GM03348 (cell line): ENCODE measurements around the gene FEM1B.

Experiments used
- DNase-seq: peaks from one replicate; pipeline ENCODE4 v3.0.0; 2012; ENCODE audit warnings: low spot score

The FEM1B gene

DNA sequence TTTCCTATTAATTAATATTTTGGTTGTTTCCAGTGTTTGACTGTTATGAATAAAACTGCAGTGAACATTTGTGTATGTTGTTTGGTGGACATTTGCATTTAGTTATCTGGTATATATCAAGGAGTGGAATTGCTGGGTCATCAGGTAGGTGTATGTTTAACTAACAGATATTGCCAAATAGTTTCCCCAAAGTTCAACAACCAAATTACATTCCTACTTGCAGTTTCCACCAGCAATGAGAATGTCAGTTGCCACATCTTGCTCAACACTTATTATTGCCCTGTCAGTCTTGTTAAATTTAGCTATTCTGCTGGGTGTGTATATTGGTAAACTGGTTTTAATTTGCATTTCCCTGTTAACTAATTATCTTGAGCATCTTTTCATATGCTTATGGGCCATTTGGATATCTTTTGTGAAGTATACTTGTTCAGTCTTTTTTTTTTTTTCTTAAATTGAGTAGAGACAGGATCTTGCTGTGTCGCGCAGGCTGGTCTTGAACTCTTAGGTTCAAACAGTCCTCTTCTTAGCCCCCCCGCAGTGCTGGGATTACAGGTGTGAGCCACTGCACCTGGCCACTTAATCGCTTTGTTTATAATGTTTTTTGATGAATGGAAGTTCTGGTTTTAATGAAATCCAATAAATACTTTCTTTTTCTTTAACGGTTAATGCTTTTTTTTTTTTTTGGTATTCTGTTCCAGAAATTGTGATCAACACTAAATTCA, 7.9 kb downstream of the FEM1B start:
- no peak for DNase-seq

DNA sequence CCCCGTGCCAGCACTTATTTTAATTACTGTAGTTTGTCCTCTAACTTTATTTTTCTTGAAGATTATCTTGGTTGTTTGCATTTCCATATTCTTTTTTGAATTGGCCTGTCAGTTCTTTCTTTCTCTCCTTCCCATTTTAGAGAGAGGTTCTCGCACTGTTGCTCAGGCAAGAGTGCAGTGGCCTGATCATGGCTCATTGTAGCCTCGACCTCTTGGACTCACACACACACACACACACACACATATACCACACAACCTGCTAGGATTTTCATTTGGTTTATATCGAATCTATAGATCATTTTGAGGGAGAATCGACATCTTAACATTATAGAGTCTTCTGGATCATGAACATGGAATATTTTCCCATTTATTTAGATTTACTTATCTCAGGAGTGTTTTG, 8.7 kb downstream of the FEM1B start:
- DNase-seq = no peak

DNA sequence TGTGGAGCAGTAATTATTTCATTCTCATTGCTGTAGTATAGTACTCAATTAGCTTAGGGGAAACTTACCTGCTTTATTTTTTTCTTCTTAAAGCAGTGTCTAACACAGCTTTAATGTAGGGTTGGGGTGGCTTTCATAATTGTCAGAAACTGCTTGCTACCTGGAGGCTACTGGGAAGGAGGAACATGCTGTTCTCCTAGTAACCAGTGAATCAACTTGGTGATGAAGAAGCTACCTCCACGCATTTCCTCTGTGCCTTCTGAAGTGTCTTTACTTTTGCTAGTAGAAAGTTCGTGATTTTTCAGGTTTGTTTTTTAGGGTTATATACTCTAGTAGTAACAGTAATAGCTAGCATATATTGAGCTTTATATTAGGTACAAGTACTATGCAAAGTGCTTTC, 11.5 kb downstream of the FEM1B start:
- DNase-seq = no peak

DNA sequence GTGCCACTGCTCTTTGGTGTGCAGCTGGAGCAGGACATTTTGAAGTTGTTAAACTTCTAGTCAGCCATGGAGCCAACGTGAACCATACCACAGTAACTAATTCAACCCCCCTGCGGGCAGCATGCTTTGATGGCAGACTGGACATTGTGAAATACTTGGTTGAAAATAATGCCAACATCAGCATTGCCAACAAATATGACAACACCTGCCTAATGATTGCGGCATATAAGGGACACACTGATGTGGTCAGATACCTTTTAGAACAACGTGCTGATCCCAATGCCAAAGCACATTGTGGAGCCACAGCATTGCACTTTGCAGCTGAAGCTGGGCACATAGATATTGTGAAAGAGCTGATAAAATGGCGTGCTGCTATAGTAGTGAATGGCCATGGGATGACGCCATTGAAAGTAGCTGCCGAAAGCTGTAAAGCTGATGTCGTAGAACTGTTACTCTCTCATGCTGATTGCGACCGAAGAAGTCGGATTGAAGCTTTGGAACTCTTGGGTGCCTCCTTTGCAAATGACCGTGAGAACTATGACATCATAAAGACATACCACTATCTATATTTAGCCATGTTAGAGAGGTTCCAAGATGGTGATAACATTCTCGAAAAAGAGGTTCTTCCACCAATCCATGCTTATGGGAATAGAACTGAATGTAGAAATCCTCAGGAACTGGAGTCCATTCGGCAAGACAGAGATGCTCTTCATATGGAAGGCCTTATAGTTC, 12.2 kb downstream of the FEM1B start:
- no peak for DNase-seq

DNA sequence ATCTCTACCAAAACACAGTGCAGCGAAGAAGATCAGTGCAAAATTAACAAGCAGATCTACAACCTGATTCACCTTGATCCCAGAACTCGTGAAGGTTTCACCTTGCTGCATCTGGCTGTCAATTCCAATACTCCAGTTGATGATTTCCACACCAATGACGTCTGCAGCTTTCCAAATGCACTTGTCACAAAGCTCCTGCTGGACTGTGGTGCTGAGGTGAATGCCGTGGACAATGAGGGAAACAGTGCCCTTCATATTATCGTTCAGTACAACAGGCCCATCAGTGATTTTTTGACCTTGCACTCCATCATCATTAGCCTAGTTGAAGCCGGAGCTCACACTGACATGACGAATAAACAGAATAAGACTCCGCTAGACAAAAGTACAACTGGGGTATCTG, 13.2 kb downstream of the FEM1B start:
- no peak for DNase-seq

DNA sequence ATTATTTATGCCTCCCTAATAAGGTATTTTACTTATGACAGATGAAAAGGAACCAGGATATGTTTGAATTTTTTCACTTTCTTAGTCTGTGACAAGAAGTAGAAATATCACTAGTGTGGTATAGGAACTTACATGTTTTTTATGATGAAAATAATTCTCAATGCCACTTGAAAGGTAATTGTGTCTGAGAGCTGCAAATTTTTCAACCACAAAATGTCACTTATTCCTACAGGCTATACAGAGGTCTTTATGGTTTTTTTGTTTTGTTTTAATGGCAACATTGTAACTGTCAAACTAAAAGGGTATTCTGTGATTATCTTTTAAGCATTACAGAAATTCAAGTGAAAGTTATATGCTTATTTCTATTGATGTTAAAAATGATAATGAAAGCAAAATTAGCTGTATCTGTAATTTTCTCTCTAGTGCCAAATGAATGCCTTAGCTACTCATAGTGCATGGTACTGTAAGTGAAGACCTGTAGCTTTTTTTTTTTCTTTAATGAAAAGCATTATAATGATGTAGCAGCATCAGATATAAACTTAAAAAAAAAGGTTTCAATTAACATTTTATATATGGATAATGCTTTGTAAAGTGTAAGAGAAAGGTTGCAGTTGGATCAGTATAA, 14.7 kb downstream of the FEM1B start:
- no peak for DNase-seq

DNA sequence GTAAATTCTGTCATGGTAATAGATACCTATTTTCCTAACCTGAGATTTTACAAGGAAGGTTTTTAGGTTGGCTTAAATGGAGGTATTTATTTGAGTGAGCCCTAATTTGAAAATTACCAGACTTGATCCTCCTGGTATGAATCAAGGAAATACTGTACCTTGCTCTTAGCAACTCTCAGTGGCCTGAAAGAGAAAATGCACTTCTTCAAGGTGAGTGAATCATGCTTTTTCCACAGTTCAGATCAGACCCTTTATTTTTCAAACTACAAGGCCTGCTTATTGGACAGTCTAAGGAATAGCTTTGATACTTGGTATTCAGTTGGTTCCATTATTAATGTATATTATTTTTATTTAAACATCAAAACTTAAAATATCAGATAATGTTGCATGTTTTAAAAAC, 15.4 kb downstream of the FEM1B start:
- no peak for DNase-seq

DNA sequence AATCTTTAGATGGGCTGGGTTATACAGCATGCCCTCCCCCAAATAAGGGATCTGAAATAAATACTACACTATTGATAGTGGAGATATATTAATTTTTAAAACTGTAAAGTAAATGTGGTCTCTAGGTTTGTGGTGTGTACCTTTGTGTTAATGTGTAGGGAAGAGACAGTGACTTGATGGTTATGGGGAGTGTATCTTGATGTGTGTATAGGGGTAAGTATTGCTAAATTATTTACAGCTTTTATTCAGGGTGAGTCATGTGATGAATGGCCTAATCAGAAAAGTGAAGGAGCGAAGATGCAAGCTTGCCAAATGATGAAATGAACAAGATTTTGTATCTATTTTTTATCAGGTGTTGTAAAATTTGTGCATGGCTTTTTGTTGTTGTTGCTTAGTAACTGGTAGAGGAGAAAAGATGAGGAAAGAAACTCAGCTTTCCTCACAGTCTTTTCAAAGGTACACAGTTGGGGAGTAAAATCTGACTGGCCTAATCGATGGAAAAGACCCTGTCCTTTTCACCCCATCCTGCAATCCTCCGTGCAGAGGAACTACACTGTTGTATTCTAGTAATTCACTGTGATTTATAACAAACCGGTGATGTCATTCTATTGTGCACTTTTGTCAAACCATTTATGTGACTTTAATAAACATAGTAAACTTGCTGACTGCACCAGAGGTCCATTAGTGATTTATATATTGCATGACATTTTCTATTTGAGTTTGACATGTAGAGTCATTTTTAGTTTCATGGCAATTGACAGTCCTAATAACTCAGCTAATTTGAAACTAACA, 17.7 kb downstream of the FEM1B start:
- no peak for DNase-seq

DNA sequence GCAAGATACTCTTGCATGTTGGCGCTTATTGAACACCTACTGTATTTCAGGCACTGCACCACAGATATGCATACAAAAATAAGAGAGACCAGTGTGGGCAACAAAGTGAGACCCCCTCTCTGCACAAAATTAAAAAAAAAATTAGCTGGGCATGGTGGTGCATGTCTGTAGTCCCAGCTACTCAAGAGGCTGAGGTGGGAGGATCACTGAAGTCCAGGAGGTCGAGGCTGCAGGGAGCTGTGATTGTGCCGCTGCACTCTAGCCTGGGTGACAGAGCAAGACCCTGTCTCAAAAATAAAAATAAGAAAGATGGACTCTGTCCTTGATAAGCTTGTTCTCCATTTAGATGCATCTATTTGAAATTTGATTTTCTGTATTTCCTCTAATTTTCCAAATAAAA, 20.8 kb downstream of the FEM1B start:
- no peak for DNase-seq

DNA sequence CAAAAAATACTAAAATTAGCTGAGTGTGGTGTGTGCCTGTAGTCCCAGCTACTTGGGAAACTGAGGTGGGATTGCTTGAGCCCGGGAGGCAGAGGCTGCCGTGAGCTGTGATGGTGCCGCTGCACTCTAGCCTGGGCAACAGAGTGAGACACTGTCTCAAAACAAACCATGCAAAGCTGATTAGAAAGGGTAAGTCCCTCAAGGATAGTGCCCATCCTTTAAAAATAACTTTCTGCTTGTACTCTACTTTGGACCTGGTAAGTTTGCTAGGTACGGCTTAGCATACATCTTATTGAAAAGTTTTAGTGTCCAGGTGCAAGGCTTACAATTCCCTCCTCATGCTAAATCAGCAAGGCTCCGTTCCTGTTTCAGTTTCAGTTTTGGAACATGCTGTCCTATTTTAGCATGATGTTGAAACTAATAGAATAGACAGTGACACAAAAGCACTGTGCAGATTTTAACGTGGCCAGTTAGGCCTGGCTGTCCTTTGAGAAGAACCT, 21.4 kb downstream of the FEM1B start:
- no peak for DNase-seq

DNA sequence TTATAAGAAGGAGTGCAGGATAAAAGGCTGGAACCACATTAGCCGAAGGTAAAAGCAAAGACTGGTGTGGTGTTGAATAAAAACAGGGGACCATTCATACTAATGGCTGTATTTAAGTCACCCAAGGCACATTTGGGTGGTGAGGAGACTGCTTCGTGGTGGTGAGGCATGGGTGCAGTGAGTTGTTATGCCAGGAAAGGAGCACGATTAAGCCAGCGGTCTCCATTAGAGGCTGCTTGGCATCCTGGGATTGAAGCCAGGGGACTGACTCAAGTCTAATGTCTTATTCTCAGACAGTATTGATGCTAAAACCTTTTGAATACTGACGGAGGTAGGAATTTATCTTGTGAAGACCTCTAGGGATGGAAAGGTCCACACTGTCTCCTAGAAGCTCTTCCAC, 21.9 kb downstream of the FEM1B start:
- no peak for DNase-seq

DNA sequence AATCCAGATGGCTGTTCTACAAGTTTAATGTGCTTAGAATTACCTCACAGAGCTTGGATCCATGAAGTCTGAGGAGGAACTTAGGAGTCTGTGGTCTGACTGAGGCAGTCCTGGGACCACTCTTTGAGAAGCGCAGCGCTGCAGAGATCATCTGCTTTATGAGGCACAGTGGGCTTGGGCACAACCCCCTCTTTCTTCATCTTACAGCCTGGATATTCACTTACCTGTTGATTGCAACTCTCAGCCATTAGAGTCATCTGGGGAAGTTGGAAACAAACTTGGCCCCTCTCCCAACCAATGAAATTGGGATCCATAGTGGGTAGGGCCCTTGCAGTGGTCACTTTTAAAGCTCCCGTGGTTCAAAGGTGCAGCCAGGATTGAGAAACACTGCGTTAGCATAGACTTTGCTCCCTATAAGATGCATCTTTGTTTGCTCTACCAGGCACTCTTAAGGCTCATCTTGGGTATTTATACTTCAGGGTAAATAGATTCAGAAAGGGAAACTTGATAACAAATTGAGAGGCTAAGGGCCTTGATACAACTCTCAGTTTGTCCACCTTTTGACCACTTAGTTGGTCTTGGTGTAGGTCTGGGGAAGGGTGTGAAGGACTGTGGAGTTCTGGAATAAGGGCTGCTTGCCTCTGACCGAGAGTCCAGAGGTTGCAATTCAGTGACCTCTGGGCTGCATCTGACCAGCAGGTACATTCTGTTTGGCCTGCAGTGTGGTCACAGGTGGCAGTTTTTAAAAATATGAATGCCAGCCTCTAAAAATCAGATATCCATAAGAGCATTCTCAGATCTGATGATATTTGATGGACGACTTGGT, 22.8 kb downstream of the FEM1B start:
- no peak for DNase-seq

DNA sequence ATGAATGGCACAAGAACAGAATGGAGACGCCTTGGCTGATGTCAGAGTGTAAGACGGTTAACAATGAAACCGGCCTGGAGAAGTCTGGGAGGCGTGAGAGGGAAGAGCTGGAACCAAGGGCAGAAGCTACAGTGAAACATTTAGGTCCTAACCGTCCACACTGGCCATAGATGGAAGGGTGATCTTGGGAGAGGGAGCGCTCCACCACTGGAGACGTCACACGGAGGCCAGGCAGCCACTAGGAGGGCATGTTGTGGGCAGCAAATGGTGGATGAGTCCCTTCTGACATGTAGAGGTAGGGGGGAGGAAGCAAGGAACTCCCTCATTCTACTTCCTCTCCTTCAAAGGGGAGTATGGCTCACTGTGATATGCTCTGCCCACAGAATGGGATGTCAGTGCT, 23.8 kb downstream of the FEM1B start:
- DNase-seq = no peak

DNA sequence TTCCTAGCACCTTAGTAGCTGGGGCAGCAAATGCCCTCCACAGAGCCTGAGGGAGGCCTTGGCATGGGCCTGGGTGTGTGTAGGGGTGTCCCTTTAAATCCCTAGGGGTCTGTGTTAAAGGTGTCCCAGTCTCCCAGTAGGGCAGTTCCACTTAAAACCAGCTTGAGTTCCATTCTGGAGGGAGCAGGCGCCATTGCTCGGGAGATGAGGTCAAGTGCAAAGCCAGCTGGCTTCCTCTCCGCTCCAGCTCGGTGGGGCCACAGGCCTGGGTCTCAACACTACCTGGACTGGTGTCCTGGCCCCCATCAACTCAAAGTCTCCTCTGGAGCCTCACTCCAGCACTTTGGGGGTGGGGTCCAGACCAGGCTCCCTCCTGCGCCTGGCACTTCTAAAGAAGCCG, 25.2 kb downstream of the FEM1B start:
- no peak for DNase-seq

DNA sequence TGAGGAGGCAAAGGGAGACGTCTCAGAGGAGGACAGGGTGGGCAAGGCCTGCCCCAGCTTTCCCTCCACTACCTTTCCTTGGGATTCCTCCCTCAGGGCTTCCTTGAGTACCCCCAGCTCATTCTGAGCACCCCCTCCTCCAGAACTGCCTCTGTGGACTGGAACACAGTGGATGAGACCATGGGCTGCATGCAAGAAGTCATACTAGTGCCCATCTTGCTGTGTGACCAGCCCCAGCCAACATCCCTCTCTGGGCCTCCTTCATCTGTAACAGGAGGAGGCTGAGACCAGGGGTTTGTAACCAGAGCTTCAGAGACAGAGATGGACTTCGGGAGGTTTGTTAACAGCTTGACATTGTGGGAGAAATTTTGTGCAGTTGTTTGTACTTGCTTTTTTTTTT, 25.6 kb downstream of the FEM1B start:
- no peak for DNase-seq

DNA sequence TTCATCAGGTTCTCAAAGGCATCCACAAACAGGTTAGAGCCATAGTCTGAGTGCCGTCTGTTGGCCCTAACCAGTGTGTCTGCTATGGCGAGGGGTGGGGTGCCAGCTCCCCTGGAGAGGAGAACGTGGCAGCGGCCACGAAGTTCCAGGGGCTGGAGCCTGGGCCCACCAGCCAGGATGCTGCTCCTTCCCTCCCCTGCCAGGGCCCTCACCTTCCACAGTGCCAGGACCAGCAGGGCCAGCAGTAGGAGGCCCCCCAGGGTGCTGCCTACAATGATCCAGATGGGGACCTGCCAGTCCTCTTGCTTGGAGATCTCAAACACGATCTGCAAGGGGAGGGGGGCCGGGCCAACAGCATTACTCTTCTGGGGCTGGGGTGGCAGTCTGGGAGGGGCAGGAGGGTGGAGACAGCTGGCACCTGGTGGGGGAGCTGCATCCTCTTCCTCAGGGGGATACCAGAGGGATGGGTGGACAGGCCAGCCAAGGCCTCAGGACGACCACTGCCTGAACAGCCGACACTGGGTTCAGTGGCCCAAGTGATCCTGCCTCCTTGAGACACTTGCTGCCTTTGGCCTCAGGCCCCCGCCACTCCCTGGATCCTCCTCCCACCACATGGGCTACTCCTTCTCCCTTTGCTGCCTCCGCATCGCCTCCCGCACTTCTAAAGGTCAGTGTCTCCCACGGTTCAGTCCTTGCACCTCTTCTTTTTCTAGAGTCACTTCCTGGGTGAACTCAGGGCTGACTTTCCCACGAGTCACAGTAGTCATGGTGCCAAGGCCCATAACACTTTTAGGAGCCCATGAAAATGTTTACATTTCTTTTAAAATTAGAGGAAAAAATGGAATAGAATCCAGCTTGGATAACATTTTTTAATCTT, 26.3 kb downstream of the FEM1B start:
- no peak for DNase-seq

DNA sequence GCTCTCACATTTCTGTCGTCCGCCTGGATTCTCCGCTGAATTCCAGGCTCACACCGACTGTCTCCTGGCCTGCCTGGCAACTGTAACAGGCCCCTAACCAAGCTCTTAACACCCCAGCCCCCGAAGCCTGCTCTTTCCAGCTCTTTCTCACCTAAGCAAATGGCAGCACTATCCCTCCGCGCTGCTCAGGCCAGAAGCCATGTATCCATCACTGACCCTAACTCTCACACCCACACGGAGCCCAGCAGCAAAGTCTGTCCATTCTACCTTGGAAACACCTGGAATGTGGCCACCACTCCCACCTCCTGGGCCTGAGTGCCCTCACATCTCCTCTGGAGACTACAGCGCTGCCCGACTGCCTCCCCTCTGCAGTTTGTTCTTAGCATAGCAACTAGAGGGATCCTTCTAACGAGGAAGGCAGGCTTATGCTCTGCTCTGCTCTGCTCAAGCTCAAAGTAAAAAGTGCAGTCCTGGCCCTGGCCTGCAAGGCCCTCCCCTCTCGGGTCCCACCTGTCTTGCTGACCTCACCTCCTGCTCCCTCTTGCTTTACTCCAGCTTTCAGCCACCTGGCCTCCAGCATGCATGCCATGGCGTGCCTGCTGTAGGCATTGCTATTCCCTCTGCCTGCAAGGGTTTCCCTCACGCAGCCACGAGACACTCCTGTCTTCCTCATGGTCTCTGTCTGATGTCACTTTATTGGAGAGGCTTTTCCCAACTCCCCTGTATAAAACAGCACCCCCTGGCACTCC, 27.2 kb downstream of the FEM1B start:
- DNase-seq = no peak

DNA sequence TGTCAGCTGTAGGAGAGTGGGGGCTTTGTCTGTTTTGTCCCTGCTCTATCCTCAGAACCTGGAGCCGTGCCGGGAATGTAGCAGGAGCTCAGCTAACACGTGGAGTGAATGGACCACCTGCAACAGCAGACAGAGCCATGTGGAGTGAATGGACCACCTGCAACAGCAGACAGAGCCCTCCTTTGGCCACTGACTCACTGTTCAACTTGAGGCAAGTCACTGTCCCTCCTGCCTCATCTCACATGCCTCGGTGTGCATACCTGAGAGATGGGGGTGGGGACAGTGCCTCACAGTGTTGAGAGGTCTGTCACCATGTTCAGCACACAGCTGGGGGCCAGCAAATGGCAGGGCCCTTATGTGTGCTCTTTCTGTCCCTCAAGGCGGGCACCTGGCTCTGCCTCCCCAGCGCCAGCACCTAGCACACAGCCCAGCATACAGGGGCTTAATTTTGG, 27.9 kb downstream of the FEM1B start:
- DNase-seq = no peak

DNA sequence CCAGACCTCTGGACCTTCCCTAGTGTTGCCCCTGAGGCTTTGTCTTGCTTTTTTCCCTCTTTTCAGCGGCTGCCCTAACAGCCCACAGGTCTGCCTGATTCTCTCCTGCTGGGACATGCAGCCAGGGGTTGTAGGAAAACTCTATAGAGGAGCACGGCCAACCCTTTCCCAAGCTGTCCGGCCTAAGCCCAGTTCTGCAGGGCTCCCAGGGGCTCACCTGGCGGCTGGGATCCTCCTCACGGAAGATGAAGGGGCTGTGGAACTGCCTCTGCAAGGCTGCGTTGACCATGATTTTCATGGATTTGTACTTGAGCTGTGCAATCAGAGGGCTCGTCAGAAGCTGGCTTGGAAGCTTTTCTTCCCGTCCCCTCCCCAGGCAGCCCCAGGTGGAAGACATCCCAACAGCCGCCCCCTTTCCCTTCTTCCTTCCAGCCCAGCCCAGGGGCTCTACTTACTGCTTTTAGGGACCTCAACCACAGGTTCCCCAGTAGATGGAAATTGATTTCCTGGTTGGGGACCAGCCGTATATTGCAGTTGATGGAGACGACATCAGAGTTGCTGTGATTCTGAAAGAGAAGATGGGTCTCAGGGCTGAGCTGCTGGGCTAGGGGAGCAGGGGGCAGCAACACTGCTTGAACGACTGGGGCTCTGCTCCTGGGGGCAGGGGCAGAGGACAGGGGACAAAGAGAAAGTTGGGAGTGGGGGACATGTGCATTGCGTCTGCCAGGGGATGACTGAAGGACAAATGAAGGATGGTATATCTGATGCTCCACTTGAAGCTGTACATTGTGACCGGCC, 29.8 kb downstream of the FEM1B start:
- no peak for DNase-seq
